ELF-1 (cell line): Measurements from ENCODE around the gene ISLR2.

ENCODE experiments used
- DNase-seq: peaks from one replicate; pipeline ENCODE4 v3.0.0-alpha.2; 2016; ENCODE audit warnings: low read depth, low spot score

Gene ISLR2

GRCh38 chr15:74176262-74177214, 46.2 kb downstream of the ISLR2 start:
- peak; percentile 41 for DNase-seq

- no peak for DNase-seq
Measured at GRCh38 chr15:74178326-74179100, 48.1 kb downstream of the ISLR2 start.

- DNase-seq: no peak
Measured at GRCh38 chr15:74179101-74179841, 48.9 kb downstream of the ISLR2 start.

GRCh38 chr15:74179983-74180880, 49.8 kb downstream of the ISLR2 start:
- DNase-seq: no peak

- DNase-seq: no peak
Measured at GRCh38 chr15:74180881-74181602, 50.7 kb downstream of the ISLR2 start.

- DNase-seq: no peak
Measured at GRCh38 chr15:74182131-74182530, 51.7 kb downstream of the ISLR2 start.

GRCh38 chr15:74184582-74185091, 54.3 kb downstream of the ISLR2 start:
- DNase-seq: no peak

- no peak for DNase-seq
Measured at GRCh38 chr15:74185710-74186348, 55.4 kb downstream of the ISLR2 start.
